ENCODE data around the gene GCGR.

GCGR gene

DNA sequence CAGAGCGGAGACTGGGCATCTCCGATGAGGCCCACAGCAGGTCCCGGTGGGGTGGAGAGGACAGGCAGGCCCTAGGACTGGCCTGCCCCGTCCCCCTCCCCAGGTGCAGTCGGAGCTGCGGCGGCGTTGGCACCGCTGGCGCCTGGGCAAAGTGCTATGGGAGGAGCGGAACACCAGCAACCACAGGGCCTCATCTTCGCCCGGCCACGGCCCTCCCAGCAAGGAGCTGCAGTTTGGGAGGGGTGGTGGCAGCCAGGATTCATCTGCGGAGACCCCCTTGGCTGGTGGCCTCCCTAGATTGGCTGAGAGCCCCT, 9.4 kb downstream of the GCGR start:
- no peak for TF ChIP-seq CTCF (IDR thresholded peaks at IDR 0.05; ENCODE audit: low read depth, low read length)

DNA sequence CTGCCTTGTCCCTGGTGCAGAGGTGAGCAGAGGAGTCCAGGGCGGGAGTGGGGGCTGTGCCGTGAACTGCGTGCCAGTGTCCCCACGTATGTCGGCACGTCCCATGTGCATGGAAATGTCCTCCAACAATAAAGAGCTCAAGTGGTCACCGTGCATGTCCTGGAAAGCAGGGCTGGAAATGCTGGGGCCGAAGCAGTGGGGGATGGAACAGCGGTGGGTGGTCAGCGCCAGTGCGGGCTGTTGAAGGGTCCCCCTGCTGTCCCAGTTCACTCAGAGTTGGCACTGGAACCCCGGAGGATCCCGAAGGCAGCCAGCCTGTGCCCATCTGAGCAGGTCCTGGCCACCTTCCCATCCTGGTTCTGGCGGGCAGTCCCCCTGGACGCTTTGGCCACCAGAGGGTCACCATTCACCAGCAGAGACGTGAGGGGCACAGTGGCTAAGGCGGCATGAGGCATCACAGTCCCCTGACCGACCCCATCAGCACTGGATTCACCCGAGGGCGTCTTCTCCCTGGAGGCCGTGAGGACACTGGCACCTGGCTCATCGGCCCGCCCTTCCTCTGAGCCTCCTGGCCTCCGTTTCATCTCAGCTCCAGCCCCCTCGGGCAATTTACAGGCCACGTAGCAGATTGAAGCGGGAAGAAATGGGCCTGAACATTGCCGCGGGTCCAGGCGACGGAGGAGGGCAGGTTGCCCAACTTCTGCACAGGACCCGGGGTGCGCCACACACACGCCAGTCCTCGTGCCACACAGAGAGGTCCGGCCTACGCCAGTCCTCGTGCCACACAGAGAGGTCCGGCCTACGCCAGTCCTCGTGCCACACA, 10.1 kb downstream of the GCGR start:
- H3K4me3 ChIP-seq (ENCODE audit: low read depth, low read length), result no peak overlapping the region
- TF ChIP-seq CTCF (IDR thresholded peaks at IDR 0.05; ENCODE audit: low read depth, low read length), result no peak

More for the DNA sequence above, 9.4 kb downstream of the GCGR start:
- no peak overlapping the region for H3K4me3 ChIP-seq (ENCODE audit: low read depth, low read length)

DNA sequence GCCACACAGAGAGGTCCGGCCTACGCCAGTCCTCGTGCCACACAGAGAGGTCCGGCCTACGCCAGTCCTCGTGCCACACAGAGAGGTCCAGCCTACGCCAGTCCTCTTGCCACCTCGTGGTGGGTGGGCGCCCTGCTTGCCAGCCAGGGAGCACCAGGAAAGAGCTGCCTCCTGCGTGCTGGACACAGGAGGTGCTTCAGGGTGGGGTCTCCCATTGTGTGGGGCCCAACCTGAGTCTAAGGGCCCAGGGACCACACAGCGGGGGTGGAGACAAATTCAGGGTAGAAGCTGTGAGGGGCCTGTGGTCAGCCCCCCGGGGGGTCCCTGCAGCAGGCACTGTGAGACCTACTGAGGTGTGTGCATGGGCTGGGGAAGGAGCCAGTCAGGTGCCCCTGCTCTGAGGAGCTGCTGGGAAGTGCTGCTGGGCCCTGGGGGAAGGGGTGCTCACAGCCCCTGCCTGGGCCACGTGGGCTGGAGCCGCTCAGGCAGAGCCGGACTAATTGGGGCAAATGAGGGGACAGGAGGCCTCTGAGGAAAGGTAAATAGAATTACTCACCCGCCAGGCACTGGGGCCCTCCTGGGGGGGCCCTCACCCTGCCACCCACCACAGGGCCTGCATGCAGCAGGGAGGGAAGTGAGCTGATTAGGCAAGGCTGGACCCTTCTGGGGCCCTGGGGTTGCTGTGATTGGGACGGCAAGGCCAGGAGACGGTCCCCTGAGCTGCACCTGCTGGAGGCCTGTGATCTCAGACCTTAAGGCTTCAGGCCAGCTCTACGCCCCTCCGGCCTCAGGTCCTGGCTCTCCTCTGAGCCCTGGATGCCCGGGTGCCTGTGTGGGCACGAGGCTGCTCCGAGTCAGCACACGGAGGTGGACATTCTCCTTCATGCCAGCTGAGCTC, 11.0 kb downstream of the GCGR start:
- no peak overlapping the region for H3K4me3 ChIP-seq (ENCODE audit: low read depth, low read length)
- no peak for TF ChIP-seq CTCF (IDR thresholded peaks at IDR 0.05; ENCODE audit: low read depth, low read length)

DNA sequence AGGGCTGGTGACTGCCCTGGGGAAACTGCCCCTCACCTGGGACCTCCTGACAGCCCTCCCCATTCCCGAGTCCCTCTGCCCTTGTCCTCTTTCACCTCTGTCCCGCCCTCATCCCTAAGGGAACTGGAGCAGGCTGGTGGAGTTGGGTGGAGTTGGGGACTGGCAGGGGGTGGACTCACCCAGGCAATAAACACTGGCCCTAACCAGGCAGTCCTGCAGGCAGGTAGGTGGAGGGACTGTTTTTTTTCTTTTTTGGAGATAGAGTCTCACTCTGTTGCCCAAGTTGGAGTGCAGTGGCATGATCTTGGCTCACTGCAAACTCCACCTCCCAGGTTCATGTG, 11.7 kb downstream of the GCGR start:
- TF ChIP-seq CTCF (IDR thresholded peaks at IDR 0.05; ENCODE audit: low read depth, low read length), result no peak
- H3K4me3 ChIP-seq (ENCODE audit: low read depth, low read length), result no peak overlapping the region

DNA sequence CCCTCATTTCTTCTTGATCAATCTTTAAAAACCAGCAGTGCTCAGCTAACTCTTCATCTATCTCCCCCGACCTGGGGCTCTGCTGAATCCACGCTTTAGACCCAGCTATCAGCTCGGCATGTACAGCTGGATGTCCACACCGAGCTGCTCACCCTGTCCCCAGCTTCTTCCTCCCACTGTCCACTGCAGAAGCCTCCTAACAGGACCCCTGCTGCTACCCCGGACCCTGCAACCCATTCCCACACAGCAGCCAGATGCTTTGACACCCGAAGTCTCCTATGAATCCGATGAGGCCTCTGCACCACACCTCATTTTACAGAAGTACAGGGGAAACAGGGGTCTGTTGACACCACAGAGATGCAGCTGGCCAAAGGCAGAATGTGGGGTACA, 13.8 kb downstream of the GCGR start:
- no peak overlapping the region for H3K4me3 ChIP-seq (ENCODE audit: low read depth, low read length)
- TF ChIP-seq CTCF (IDR thresholded peaks at IDR 0.05; ENCODE audit: low read depth, low read length), result no peak

DNA sequence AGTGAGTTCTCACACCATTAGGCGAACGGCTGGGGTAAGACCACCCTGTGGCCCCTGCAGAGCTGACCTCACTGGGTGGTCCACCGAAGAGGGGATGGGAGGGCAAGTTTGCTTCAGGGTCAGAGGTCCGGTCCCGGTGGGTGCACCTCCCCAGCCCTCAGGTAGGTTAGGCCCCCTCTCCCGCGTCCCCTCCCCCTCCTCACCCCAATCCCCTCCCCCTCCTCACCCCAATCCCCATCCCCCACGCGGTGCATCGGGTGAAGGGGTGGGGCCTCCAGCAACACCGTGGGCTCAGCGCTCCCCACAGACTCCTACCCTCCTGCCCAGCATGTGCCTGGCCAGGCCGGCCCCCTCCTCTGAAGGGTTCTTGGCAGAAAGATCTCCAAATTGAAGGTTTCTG, 15.8 kb downstream of the GCGR start:
- no peak for TF ChIP-seq CTCF (IDR thresholded peaks at IDR 0.05; ENCODE audit: low read depth, low read length)
- no peak overlapping the region for H3K4me3 ChIP-seq (ENCODE audit: low read depth, low read length)

DNA sequence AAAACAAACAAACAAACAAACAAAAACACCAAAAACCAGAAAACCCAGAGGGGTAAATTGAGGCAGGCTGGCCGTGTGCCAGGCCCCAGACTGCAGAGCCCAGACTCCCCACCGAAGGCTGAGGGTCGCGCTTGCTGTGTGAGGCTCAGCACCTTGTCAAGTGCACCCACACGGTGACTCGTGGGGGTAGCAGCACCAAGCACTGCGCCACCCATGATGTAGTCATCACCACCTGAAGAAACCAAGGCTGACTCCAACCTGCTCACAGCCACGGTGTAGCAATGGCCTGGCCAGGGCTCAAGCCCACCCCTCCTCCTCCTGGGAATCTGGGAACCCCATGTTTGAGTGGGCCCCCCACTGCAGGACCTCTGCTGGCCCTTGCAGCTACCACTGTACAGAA, 17.2 kb downstream of the GCGR start:
- H3K4me3 ChIP-seq (ENCODE audit: low read depth, low read length), result no peak overlapping the region
- TF ChIP-seq CTCF (IDR thresholded peaks at IDR 0.05; ENCODE audit: low read depth, low read length), result no peak
